ENCODE data around the gene GLI3.

DNA sequence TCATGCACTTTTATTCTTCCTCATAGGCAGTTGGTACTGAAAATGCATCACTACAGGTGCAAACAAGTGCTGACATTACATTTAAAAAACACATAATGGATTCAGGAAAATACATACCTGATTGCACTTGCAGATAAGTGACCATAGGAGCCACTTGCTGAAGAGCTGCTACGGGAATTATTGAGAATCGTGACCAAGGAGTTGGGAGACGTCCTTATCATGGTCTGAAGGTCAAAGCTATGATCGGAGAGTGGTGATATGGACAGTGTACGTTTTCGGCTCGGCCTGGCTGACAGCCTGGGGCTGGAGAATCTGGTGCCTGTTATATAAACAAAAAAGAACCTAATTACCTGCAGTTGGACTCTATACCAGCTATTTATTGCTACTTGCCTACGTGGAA, 197.1 kb downstream of the GLI3 start:
- TF ChIP-seq, protein P1, sequence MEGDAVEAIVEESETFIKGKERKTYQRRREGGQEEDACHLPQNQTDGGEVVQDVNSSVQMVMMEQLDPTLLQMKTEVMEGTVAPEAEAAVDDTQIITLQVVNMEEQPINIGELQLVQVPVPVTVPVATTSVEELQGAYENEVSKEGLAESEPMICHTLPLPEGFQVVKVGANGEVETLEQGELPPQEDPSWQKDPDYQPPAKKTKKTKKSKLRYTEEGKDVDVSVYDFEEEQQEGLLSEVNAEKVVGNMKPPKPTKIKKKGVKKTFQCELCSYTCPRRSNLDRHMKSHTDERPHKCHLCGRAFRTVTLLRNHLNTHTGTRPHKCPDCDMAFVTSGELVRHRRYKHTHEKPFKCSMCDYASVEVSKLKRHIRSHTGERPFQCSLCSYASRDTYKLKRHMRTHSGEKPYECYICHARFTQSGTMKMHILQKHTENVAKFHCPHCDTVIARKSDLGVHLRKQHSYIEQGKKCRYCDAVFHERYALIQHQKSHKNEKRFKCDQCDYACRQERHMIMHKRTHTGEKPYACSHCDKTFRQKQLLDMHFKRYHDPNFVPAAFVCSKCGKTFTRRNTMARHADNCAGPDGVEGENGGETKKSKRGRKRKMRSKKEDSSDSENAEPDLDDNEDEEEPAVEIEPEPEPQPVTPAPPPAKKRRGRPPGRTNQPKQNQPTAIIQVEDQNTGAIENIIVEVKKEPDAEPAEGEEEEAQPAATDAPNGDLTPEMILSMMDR (IDR thresholded peaks at IDR 0.05; ENCODE audit: low read length), result no peak
- no peak for TF ChIP-seq EZH2phosphoT487 (IDR thresholded peaks at IDR 0.05; ENCODE audit: low read length)
